Activated CD4-positive, alpha-beta T cell treated with anti-CD3 and anti-CD28 coated beads, Interleukin-10, Interleukin-2, amounts not matched to agents 100 ng/mL and 50 ng/mL, durations not matched to agents 16 hours and 8 hours (primary cell): ENCODE measurements around the gene PPM1M.

Experiments
- DNase-seq: peaks from one replicate; pipeline ENCODE4 v3.0.0-alpha.2; 2020

Gene PPM1M

GRCh38 chr3:52216585-52217408 lies 28.8 kb upstream of the PPM1M start:
- DNase-seq, result peak; percentile 57

GRCh38 chr3:52217409-52217805 lies 28.2 kb upstream of the PPM1M start:
- no peak for DNase-seq

GRCh38 chr3:52218026-52218425 lies 27.5 kb upstream of the PPM1M start:
- no peak for DNase-seq

- no peak for DNase-seq
Measured at GRCh38 chr3:52218454-52218853, 27.1 kb upstream of the PPM1M start.

- no peak for DNase-seq
Measured at GRCh38 chr3:52218937-52219650, 26.5 kb upstream of the PPM1M start.

DNA sequence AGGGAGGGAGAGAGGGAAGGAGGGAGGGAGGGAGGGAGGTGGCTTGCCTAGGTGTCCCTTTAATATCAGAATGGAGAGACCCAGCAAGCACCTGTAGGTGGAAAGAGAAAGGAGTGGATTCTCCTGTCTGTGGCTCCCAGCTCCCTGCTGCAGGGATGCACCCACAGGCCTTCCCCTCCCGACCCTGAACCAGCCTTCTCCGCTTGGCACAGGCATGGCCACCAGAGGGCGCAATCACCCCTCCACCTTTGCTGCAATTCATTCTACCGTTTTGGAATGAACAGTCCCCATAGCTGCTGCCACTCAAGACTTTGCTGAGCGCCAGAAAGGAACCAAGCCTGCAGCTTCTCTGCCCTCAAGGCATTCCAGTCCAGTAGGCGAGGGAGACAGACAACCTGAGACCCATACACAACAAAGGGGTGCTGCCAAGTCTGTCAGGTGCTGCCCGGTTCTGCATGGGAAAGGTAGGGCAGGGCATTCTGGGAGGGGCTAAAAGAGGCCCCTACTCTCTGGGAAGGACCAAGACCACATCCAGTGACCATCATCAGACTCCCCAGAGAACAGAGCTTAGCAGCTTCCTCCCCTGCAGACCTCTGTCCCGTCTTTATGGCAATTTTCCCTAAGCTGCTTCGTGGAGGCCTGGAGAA lies 25.1 kb upstream of the PPM1M start:
- peak; percentile 90 for DNase-seq

GRCh38 chr3:52221141-52221562 lies 24.4 kb upstream of the PPM1M start:
- no peak for DNase-seq

- DNase-seq, result peak; percentile 60
Measured at GRCh38 chr3:52221563-52222318, 23.8 kb upstream of the PPM1M start.

DNA sequence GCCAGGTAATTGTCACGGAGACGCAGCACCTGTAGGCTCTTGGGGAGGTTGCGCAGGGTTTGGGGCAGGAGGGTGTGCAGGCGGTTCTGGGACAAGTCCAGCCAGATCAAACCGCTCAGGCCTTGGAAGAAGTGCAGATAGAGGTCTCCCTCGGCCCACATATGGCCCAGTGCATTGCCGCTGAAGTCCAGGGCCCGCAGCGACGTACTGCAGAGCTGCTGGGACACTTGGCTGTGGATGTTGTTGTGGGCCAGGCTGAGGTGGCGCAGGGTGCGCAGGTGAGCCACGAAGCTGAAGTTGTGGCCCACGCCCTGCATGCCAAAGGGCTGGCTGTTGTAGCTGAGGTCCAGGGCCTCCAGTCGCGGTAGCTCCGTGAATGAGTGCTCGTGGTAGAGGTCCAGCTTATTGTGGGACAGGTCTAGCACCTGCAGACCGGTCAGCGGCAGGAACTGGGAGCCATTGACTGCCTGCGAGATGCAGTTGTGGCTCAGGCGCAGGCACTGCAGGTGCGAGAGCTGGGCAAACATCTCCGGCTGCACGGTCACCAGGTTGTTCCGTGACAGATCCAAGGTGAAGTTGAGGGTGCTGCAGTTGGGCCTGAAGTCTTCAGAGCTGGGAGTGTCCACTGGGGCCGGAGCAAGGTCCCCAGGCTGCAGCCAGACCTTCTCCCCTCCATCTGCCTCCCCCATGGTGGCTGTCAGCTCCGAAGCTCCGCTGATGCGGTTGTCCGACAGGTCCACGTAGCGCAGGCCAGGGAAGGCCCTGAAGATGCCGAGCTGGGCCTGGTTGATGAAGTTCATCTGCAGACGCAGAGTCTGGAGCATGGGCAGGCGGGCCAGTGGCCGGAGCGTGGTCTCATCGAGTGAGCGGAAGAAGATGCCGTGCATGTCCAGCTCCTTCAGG lies 23.0 kb upstream of the PPM1M start:
- DNase-seq, result no peak

DNA sequence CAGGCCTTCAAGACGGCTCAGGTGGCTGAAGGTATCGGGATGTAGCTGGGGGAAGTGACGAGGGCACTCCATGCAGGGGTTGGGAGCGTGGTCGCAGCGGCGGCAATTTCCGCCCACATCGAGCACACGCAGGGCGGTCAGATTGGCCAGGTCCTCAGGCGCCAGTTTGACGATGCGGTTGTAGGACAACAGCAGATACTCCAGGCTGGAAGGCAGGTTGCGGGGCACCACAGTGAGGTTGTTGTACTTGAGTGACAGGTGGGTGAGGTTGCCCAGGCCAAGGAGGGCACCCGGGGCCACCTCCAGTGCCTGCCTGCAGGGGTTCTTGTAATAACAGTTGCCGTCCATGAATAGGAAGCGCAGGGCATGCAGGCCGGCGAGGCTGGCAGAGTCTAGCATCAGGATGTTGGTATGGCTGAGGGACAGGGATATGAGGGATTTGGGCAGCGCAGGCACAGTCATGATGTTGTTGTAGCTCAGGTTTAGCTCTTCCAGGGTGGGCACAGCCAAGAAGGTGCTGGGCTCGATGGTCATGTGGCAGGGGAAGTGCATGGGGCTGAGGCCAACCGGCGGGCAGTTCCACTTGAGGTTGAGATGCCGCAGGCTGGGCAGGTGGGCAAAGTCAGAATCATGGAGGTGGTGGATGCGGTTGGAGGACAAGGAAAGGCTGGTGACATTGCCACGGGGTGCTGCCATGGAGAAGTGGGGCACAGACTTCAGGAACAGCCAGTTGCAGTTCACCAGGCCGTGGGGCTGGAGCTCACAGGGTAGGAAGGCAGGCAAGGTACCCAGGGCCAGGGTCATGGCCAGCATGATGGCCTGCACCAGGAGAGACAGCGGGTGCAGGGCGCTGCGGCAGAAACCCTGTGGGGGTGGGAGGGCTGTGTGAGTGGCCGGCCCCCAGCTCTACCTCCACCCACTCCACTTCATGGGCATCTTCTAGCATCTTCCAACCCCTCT lies 21.8 kb upstream of the PPM1M start:
- no peak for DNase-seq

DNA sequence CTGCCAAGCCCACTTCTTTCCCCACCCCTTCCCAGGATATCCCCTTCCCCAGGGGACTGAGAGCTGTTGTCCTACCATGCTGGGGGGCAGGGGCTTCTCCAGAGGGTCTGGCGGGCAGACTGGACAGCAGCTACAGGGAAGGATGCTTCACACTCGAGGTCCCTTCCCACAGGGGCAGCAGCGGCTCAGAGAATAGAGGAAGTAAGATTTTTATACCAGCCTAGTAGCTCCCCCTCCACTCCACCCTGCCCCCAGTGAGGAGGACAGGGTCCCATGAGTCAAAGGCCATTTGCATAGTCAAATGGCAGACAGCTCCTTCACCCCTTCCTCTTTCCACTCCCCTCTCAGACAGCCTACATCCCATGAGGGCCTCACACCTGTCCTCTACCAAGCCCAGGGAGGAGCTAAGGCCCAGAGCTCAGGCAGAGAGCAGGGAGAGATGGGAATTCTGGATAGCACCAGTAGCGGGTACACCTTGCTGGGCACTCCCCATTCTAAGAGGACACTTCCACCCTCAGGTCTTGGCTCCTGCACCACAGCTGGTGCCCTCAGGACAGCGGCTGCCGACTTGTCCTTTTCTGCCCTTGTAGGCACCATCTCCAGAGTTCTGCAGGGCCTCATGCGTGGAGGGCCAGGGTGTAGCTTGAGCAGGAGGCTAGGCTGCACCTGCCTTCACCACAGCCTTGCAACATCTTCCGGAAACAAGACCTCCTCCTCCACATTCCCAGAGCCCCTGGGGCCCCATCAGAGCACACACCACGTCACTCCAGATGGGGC lies 19.9 kb upstream of the PPM1M start, which contains the start of gene TLR9:
Gene TLR9 (minus strand): TSS at position 194 of the 777 bp plus-strand sequence. CDS start 116 bp downstream, at position 78.
- no peak for DNase-seq

DNA sequence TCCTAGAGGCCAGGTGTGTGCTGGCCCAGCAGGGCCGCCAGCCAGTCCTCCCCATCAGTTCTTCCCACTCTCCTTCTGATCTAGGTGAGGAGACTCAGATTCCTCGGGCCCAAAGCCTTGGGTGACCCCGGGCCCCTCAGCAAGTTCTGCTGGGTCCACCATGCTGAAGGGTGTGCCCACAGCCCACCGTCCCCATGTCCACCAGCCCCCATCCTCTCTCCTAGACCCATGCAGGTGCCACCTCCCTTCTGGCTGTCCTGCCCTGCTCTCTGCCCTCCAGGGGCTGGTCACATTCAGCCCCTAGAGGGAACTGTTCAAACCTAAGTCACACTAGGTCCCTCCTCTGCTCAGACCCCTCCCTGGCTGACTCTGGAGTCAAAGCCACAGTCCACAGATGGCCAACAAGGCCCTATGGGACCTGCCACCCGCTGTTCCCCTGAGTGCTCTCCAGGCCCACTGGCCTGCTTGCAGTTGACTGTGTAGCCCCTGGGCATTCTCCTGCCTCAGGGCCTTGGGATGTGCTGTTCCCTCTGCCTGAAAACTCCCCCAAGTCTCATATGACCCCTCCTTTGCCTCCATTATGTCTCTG lies 19.2 kb upstream of the PPM1M start:
- DNase-seq, result no peak

DNA sequence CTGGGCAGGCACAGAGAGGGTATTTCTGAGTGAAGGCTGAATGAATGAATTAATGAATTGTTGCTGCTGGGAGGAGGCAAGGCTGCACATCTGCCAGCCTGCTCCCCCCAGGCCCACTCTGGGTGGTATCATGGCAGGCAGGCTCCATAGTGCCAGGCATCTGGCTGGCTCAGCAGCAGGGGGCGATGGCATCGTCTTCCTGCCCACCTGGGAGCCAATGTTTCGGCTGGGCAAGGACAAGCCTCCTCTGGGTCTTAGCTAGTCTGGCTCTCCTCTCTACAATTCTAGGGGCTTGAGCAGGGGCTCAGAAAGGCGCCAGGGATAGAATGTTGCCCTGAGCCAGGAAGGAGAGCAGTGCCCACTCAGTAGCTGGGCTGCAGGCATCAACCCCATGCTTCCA lies 18.4 kb upstream of the PPM1M start:
- no peak for DNase-seq

DNA sequence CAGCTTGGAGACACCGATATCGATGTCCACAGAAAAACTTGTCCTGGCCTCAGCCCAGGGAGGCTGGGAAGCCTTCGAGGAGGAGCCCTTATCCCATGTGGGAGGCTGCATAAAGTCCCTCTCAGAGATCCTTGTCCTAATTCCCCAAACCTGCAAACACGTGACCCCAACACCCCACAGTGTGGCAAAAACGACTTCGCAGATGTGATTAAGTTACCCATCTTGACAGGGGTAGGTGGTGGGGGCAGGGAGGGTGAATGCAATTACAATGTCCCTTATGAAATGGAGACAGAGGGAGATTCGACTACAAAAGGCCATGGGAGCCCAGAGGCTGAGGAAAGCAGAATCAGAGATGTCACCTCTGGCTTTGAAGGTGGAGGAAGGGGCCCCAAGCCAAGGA lies 17.8 kb upstream of the PPM1M start:
- no peak for DNase-seq

- DNase-seq, result no peak
Measured at GRCh38 chr3:52228266-52228665, 17.3 kb upstream of the PPM1M start.

- DNase-seq, result no peak
Measured at GRCh38 chr3:52228751-52229291, 16.7 kb upstream of the PPM1M start.

DNA sequence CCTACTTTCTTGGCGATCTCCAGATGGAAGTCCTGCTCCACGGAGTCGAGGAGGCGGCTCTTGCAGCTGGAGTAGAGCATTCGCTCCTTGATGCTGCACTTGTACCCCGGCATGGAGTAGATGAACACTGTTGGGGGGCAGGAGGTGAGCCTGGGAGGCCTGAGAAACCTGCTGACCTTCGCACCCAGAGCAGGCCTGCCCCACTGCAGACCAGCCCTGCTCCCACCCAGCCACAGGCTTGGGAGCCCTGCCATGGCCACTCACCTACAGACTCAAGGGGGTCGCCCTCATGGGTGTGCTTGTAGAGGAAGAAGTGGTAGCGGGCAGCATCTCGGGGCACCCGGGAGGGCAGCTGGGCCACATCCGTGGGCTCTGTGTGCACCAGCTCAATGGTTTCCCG lies 15.9 kb upstream of the PPM1M start:
- DNase-seq, result no peak

DNA sequence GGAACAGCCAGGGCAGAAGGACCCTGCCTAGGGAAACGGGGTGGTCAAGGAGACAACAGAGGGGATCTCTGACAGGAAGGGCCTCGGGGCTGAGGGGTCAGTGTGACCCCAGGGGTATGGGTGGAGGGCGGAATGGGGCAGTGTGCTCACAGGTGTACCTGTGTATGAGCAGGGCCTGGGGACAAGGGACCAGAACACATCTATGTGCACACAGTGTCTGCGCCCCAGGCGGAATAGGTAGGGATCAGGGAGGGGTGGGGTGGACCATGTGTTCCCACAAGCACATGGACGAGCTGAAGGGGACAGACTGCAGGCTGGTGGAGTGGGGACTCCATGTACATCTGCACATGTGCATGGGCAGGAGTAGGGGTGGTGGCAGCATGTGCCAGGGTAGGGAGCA lies 15.1 kb upstream of the PPM1M start:
- no peak for DNase-seq

GRCh38 chr3:52230889-52231499 lies 14.6 kb upstream of the PPM1M start:
- no peak for DNase-seq
